Esophagus (tissue), 2 donors: ENCODE data around the gene ASF1B. TPM values are rescaled to one million over a fixed set of nuclear protein-coding genes. Genes with fewer than 3 reads are reported as not detected.

ENCODE experiments used
- H3K27ac ChIP-seq, 2 donors: one replicate each; pipeline ENCODE4 v1.5.1; 2013; ENCODE audit warnings: low read depth in 2 of 2, mild to moderate bottlenecking in 2 of 2, inconsistent platforms in 1 of 2, low read length in 1 of 2, moderate library complexity in 1 of 2
- H3K27me3 ChIP-seq, 2 donors: one replicate each; pipeline ENCODE4 v1.6.1; 2013; ENCODE audit warnings: low read length in 2 of 2, control low read depth in 1 of 2, mild to moderate bottlenecking in 1 of 2; ENCODE audit not compliant: insufficient read depth in 2 of 2, control insufficient read depth in 1 of 2
- H3K36me3 ChIP-seq, 2 donors: one replicate each; pipeline ENCODE4 v1.6.1; 2013; ENCODE audit warnings: low read length in 1 of 2; ENCODE audit not compliant: control insufficient read depth in 2 of 2, insufficient read depth in 2 of 2
- H3K4me1 ChIP-seq, 2 donors: one replicate each; pipeline ENCODE4 v1.6.1; 2013; ENCODE audit warnings: low read length in 1 of 2; ENCODE audit not compliant: control insufficient read depth in 2 of 2, insufficient read depth in 2 of 2
- H3K4me3 ChIP-seq, 2 donors: one replicate each; pipeline ENCODE4 v1.5.1; 2013; ENCODE audit warnings: low read length in 2 of 2, mild to moderate bottlenecking in 2 of 2, low read depth in 1 of 2, moderate library complexity in 1 of 2
- H3K9me3 ChIP-seq, 2 donors: one replicate each; pipeline ENCODE4 v1.6.1; 2013; ENCODE audit warnings: mild to moderate bottlenecking in 2 of 2, low read depth in 1 of 2, low read length in 1 of 2, moderate library complexity in 1 of 2; ENCODE audit not compliant: control insufficient read depth in 2 of 2, insufficient read depth in 1 of 2
- WGBS, 2 donors: extraction: QIAGEN DNeasy Blood & Tissue Kit; methylation state at CpG; one replicate each; pipeline ENCODE4 v1.1.7; 2013; 5-methylcytosine and 5-hydroxymethylcytosine counted together
- polyA plus RNA-seq, 2 donors: library from polyadenylated mRNA; stranded (reverse); fragments of 200-250 nt; gene quantifications; one replicate each; pipeline ENCODE4 v1.2.3, GENCODE V29; 2013
- donor health status: healthy with polysubstance abuse.
- donor health status: Bipolar disorder and iron deficiency.

Gene ASF1B
- polyA plus RNA-seq, 2 donors: 9.1 to 14.6 TPM

DNA sequence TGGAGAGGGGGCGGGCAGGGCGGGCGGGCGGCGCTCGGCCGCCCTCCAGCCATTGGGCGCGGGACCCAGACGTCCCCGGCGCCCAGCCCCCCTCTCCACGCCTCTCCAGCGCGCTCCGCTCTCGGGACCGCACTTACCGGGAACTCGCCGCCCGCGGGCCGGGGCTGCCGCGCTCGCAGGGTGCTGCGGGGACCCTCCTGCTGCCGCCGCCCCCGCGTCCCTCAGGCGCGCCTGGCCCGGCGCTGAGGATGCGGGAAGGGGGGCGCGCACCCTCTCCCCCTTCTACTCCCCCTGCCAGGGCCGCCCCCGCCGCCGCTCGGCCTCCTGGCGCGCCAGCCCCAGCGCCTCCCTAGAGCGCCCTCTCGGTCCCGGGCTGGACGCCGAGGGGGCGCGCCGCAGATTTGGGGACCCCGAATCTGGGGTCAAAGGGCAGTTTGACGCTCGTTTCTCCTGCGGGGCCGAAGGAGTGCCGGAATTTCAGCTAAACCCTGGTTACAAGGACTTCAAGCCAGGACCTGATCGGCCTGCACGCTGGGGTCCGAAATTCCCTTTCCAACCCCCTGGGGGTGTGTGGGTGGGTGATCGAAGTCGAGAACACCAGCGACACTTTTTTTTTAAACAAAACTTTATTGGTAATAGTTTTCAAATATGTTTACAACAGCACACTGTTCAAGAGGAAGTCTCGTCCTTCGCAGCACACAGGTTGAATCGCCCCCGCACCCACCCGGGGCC, 45.1 kb downstream of the ASF1B start:
- 0 to 1% methylated on average over 33 to 72 of the region's 72 CpGs for WGBS, 2 donors
- Histone ChIP-seq H3K36me3 (peaks cover 0 to 13% of the 10 kb centered on the region in 2 donors), H3K27me3 (no peaks in the 10 kb centered on the region), H3K27ac (peak overlapping the region; percentile 93), H3K9me3 (peaks cover 0 to 5% of the 10 kb centered on the region in 2 donors), H3K4me3 (peak overlapping the region; percentile 70 to 74), H3K4me1 (no peaks in the 10 kb centered on the region)

- Histone ChIP-seq H3K4me3 (peak within 1 kb of the TSS; percentile 70 to 74), H3K27ac (peak within 1 kb of the TSS; percentile 93), H3K36me3 (peaks cover 0 to 13% of the 10 kb centered on the region in 2 donors), H3K27me3 (no peaks in the 10 kb centered on the region), H3K4me1 (no peaks in the 10 kb centered on the region), H3K9me3 (peaks cover 0 to 5% of the 10 kb centered on the region in 2 donors)
- WGBS, 2 donors: 2% methylated on average over 55 of the region's 65 CpGs; no CpG with 5 or more reads in 1 of the 2 donors
Measured at GRCh38 chr19:14090509-14091080, 45.8 kb downstream of the ASF1B start, which contains the start of gene SAMD1. TSS of gene SAMD1 (minus strand) at chr19:14090751.

DNA sequence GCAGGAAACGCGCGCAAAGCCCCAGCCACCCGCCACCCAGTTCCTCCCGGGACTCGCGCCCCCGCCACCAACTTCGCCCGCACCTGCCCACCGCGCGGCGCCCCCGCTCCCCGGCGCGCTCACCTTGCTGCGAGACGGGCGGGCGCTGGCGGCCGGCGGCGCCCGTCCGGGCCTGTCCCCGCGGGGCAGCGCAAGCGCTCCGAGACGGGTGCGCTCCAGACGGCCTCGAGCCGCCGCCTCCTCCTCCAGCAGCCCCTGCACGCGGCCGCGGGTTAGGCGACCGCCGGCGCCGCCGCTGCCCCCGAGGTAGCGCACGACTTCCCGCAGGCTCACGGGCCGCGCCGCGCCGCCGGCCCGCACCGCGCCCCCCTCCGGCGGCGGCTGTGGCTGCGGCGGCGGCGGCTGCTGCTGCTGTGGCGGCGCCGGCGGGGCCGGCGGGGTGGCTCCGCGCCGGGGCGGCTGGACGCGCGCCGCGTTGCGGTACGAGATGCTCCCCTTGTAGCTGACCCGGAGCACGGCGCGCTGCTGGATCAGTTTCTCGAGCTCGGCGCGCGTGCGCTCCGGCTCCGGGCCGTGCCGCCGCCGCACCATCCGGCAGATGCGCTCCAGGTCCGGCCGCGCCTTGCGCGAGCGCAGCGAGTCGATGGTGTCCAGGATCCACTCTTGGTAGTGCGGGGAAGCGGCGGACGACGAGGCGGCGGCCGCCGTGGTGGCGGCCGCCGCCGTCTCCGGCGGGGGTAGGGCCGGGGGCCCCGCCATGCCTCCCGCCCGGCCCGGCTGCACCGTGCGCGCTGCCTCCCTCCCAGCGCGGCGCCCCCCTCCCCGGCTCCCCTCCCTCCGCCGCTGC, 46.5 kb downstream of the ASF1B start:
- peaks cover 0 to 13% of the 10 kb centered on the region in 2 donors for H3K36me3 ChIP-seq
- peak overlapping the region; percentile 79 to 82 for H3K27ac ChIP-seq
- 1% methylated on average over 54 to 142 of the region's 142 CpGs for WGBS, 2 donors
- no peaks in the 10 kb centered on the region for H3K4me1 ChIP-seq
- H3K27me3 ChIP-seq: no peaks in the 10 kb centered on the region
- peaks cover 0 to 5% of the 10 kb centered on the region in 2 donors for H3K9me3 ChIP-seq
- H3K4me3 ChIP-seq: peak overlapping the region; percentile 67 to 74

- Histone ChIP-seq H3K4me1 (no peaks in the 10 kb centered on the region), H3K9me3 (peaks cover 0 to 5% of the 10 kb centered on the region in 2 donors), H3K27me3 (no peaks in the 10 kb centered on the region), H3K36me3 (peaks cover 0 to 13% of the 10 kb centered on the region in 2 donors), H3K4me3 (peak overlapping the region; percentile 67 to 74), H3K27ac (peak overlapping the region; percentile 79 to 82)
- 7 to 17% methylated on average over 16 of the region's 16 CpGs for WGBS, 2 donors
Measured at GRCh38 chr19:14089412-14089661, 47.1 kb downstream of the ASF1B start.

DNA sequence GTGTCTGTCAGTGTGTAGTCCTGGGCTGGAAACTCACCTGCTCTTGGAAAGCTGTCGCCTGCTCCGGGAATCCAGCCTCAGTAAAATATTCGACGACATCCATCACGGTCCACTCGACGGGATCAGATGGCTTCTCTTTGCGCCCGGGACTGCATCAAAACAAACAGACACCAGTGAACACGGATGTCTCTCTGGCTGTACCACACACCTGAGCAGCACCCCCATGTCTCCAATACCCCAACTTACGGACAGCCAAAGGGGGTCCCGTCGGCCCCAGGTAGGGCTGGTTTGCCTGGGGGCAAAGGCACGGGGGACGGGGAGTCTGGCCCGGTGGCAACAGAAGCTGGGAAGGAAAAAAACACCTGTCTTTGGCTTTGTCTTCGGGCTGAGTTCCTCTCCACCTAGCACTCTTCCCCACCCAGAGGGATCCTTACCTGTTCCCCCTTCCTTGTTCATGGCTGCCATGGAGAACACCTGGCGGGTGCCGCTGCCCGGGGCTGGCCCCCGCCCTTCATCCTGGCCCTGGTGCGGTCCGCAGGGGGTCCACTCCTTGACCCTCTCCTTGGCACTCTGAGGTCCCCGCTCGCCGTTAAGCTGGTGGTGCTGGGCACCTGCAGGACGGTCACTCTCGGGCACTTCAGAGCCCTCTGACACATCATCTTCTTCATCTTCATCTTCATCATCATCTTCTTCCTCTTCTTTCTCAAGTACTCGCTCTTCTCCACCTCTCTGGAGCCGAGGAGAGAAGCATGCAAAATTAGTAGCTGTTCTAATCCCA, 47.6 kb downstream of the ASF1B start:
- WGBS, 2 donors: 85% methylated on average over 30 of the region's 30 CpGs
- Histone ChIP-seq H3K4me1 (no peaks in the 10 kb centered on the region), H3K9me3 (peaks cover 0 to 5% of the 10 kb centered on the region in 2 donors), H3K27me3 (no peaks in the 10 kb centered on the region), H3K27ac (no peak overlapping the region), H3K36me3 (peaks cover 0 to 13% of the 10 kb centered on the region in 2 donors), H3K4me3 (peak overlapping the region; percentile 67 to 74)

- Histone ChIP-seq H3K36me3 (peaks cover 0 to 13% of the 10 kb centered on the region in 2 donors), H3K27me3 (no peaks in the 10 kb centered on the region), H3K9me3 (no peaks in the 10 kb centered on the region), H3K4me3 (no peak overlapping the region), H3K27ac (no peak overlapping the region), H3K4me1 (peaks cover 2 to 4% of the 10 kb centered on the region in 2 donors)
- WGBS, 2 donors: 93 to 94% methylated on average over 5 of the region's 5 CpGs
Measured at GRCh38 chr19:14086098-14086497, 50.3 kb downstream of the ASF1B start.

DNA sequence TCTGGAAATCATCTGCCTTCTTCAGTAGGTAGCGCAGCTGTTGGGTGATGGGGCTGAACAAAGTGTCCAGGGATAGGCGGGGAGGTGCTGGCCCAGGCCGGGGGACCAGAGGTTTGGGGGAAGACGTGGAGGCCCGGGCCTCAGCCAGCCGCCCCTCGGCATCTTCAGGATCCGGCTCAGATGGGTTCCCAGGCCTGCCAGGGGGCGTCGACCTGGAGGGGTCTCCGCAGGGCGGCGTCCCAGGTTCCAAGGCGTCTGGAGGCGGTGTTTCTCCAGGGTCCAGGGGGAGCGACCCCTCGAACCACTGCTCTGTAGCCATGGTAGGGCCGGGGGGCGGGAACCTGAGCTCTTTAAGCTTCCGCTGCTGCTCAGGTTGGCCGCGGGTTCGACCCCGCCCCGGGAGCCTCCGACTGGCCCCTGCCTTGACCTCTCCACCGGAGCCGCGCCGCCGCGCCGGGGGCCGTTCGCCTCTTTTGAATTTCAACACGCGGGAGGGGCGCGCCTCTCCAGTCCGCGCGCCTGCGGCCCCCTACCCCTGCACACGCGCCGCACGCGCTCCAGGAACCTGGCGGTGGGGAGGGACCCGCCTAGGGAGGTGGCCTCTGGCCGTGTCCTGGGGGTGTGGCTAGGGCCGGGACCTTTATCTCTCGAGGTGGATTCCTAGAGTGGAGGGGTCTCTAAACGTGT, 50.9 kb downstream of the ASF1B start, which contains the start of gene C19orf67:
C19orf67 (minus strand) TSS at position 475 of the 687 bp plus-strand sequence; CDS start at position 319, 156 bp downstream.
- H3K36me3 ChIP-seq: peaks cover 0 to 13% of the 10 kb centered on the region in 2 donors
- peaks cover 4% of the 10 kb centered on the region in 2 donors for H3K4me1 ChIP-seq
- no peaks in the 10 kb centered on the region for H3K9me3 ChIP-seq
- no peaks in the 10 kb centered on the region for H3K27me3 ChIP-seq
- 63 to 79% methylated on average over 54 of the region's 54 CpGs for WGBS, 2 donors
- no peak within 1 kb of the TSS for H3K27ac ChIP-seq
- no peak within 1 kb of the TSS for H3K4me3 ChIP-seq

DNA sequence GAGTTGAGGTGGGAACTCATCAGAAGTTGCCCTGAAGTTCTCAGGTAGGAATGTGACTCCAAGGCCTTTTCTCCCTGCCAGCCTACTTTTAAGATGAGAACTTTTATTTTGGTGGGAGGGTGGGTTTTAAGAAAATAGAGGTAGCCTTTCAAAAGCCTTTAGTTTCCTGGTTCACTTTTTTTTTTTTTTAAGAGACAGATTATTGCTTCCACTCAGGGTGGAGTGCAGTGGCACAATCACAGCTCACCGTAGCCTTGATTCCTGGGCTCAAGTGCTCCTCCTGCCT, 53.8 kb downstream of the ASF1B start:
- no peaks in the 10 kb centered on the region for H3K9me3 ChIP-seq
- no peaks in the 10 kb centered on the region for H3K36me3 ChIP-seq
- peak overlapping the region in 1 of 2 donors; percentile 63 for H3K4me3 ChIP-seq
- peak overlapping the region; percentile 92 to 98 for H3K27ac ChIP-seq
- H3K4me1 ChIP-seq: peaks cover 4 to 5% of the 10 kb centered on the region in 2 donors
- WGBS, 2 donors: 44 to 81% methylated on average over 1 of the region's 1 CpG
- no peaks in the 10 kb centered on the region for H3K27me3 ChIP-seq
